RWPE2 (cell line): ENCODE data around the gene SEMA4C.

Experiments
- ATAC-seq: fragments of 200-7000 bp; cut with Tn5 transposase; 3 replicates; pipeline ENCODE4 v1.9.1; 2021; ENCODE audit warnings: low read depth
- DNase-seq: peaks from one replicate; pipeline ENCODE4 v3.0.0-alpha.2; 2020; ENCODE audit warnings: low spot score
- H3K27ac ChIP-seq: fragments of 450-650 bp; 2 replicates; pipeline ENCODE4 v1.5.1; 2017; ENCODE audit warnings: mild to moderate bottlenecking; ENCODE audit not compliant: poor library complexity, severe bottlenecking
- H3K27me3 ChIP-seq: fragments of 250-450 bp; sonication (Bioruptor Pico); 2 replicates; pipeline ENCODE4 v1.5.1; 2021; ENCODE audit warnings: mild to moderate bottlenecking, moderate library complexity; ENCODE audit not compliant: insufficient read depth, poor library complexity, severe bottlenecking
- H3K36me3 ChIP-seq: fragments of 250-450 bp; sonication (Bioruptor Pico); 2 replicates; pipeline ENCODE4 v1.5.1; 2020; ENCODE audit warnings: low read depth, mild to moderate bottlenecking, moderate library complexity
- H3K4me1 ChIP-seq: fragments of 250-450 bp; sonication (Bioruptor Pico); 2 replicates; pipeline ENCODE4 v1.5.1; 2021; ENCODE audit warnings: mild to moderate bottlenecking, moderate library complexity; ENCODE audit not compliant: insufficient read depth, poor library complexity, severe bottlenecking
- H3K4me3 ChIP-seq: fragments of 250-450 bp; sonication (Bioruptor Pico); 2 replicates; pipeline ENCODE4 v1.5.1; 2021; ENCODE audit warnings: mild to moderate bottlenecking, moderate library complexity; ENCODE audit not compliant: severe bottlenecking
- H3K9me3 ChIP-seq: fragments of 250-450 bp; sonication (Bioruptor Pico); 2 replicates; pipeline ENCODE4 v1.5.1; 2021; ENCODE audit warnings: mild to moderate bottlenecking, moderate library complexity; ENCODE audit not compliant: severe bottlenecking
- TF ChIP-seq, protein P1 (sequence below): fragments of 450-650 bp; IDR thresholded peaks from one replicate; pipeline ENCODE4 v1.5.1; 2017; ENCODE audit warnings: mild to moderate bottlenecking, moderate library complexity; ENCODE audit not compliant: poor library complexity, severe bottlenecking

SEMA4C gene

DNA sequence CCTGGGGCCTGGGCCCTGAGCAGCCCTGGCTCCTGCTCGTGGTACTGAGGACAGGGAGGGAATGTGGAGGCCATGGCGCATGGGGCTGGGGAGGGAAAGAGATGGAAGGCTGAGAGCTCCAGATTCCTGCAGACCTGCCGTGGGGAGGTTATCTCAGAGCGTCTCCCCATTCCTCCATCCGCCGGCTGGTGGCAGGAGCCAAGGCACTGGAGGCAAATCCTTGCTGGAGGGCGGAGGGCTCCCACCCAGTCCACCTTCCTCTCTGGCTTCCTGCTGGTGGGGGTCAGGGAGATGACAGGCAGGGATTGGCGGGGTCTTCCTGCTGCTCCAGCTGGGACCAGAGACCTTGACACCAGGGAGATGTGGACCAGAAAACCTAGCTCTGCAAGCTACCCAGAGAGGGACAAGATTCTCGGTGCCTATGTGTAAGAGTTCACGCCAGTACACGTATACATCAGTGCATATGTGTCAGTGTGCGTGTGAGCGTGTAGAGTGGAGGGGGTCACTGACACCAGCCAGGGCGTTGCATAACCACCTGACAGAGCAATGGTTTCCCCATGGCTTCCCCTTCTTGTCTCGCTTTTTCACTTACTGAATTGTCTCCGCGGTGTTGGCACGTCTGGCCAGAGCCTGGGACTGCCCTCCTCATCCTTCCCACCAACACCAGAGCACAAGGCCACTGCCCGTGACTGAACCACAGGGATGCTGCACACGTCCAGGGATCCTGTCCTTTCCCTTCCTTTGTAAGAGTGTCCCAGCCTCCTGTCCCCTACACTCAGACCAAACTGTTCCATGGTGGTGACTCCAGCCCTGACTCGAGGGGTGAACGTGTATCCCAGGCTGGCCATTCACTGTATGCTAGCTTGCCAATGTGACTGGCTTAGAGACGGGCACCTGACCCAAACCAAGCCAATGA is 15.8 kb upstream of the SEMA4C start:
- Histone ChIP-seq H3K4me1 (peaks cover 50% of the 10 kb centered on the region), H3K27ac (no peak overlapping the region), H3K9me3 (no peaks in the 10 kb centered on the region), H3K36me3 (no peaks in the 10 kb centered on the region), H3K27me3 (no peaks in the 10 kb centered on the region), H3K4me3 (no peak overlapping the region)
- ATAC-seq (no peak), DNase-seq (no peak)
- TF ChIP-seq, protein P1, sequence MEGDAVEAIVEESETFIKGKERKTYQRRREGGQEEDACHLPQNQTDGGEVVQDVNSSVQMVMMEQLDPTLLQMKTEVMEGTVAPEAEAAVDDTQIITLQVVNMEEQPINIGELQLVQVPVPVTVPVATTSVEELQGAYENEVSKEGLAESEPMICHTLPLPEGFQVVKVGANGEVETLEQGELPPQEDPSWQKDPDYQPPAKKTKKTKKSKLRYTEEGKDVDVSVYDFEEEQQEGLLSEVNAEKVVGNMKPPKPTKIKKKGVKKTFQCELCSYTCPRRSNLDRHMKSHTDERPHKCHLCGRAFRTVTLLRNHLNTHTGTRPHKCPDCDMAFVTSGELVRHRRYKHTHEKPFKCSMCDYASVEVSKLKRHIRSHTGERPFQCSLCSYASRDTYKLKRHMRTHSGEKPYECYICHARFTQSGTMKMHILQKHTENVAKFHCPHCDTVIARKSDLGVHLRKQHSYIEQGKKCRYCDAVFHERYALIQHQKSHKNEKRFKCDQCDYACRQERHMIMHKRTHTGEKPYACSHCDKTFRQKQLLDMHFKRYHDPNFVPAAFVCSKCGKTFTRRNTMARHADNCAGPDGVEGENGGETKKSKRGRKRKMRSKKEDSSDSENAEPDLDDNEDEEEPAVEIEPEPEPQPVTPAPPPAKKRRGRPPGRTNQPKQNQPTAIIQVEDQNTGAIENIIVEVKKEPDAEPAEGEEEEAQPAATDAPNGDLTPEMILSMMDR: no peak

DNA sequence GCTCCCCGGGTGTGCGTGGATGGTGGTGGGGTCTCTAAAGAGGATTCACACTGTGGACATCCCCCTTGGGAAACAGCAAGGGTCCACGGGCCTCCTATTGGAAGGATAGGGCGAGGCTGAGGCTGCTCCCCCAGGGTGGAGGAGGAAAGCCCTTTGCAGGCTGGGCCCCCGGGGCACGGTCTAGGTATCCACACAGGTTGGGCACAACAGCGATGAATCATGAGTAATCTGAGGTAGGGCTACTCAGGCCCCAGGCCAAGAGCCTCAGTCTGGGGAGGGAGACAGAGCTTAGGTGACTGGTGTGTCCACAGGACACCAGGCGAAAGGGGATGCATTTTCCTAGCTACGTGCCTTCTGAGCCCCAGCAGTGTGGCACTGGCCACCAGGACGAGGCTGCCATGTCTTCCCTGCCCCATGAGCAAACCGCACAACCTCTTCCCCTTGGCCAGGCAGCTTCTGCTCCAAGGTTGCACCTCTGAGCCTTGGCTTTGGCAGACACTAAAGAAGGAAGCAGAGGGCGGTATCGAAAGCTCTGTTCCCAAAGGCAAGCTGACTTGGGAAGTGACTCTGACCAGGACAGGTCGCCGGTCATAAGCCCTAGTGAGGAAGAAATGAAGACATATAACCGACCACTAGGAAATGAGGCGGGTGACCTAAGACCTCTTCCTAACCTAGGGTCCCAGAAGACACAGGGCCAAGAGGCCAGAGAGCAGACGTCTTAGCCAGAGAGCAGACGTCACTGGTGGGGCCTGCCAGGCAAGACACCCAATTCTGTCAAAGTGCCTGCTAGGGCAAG is 14.6 kb upstream of the SEMA4C start:
- Histone ChIP-seq H3K27ac (no peak overlapping the region), H3K27me3 (no peaks in the 10 kb centered on the region), H3K9me3 (no peaks in the 10 kb centered on the region), H3K4me1 (peaks cover 50% of the 10 kb centered on the region), H3K4me3 (no peak overlapping the region), H3K36me3 (no peaks in the 10 kb centered on the region)
- TF ChIP-seq, protein P1: no peak
- ATAC-seq: peak; percentile 78
- no peak for DNase-seq

DNA sequence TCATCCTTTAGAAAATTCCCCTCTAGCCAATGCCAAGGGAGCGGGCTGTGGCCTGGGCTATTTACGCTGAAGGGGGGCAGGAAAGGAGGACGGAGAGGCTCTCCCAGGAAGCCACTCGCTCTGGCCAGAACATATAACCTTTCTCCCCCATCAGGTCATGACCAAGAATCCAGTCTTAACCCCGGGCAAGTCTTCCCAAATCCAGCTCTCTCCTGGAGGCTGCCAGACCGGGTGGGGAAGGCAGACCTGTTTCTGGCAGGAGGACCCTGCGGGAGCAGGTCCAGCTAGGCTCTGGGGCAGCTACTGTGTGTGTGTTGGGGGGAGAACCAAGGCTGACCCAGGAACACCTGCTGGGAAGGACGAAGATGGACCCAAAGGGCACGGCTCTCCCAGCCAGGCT is 13.4 kb upstream of the SEMA4C start:
- H3K9me3 ChIP-seq: no peaks in the 10 kb centered on the region
- DNase-seq: no peak
- TF ChIP-seq, protein P1: no peak
- H3K27ac ChIP-seq: no peak overlapping the region
- H3K4me3 ChIP-seq: no peak overlapping the region
- no peaks in the 10 kb centered on the region for H3K27me3 ChIP-seq
- H3K36me3 ChIP-seq: no peaks in the 10 kb centered on the region
- peaks cover 45% of the 10 kb centered on the region for H3K4me1 ChIP-seq
- ATAC-seq: no peak

DNA sequence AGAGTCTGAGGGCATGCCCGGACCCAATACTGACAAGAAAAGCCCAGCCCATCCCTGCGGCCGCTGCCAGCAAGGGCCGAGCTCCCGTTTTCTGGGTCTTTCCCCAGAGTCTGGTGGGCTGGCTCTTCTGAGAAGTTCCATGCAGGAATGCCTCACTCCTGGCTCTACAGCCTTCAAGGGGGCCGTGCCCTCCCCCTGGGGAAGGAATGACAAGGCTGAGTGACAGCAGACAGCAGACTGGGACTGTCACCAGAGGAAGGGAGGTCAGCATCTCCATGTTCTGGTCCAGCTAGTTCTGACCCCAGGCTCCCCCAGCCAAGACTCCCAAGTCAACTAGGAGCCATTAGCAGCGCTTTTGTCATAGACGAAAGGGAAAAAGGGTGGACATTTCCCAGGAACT is 13.0 kb upstream of the SEMA4C start:
- no peaks in the 10 kb centered on the region for H3K9me3 ChIP-seq
- TF ChIP-seq, protein P1: no peak
- ATAC-seq: no peak
- peaks cover 41% of the 10 kb centered on the region for H3K4me1 ChIP-seq
- H3K4me3 ChIP-seq: no peak overlapping the region
- DNase-seq: no peak
- H3K27ac ChIP-seq: no peak overlapping the region
- no peaks in the 10 kb centered on the region for H3K27me3 ChIP-seq
- H3K36me3 ChIP-seq: no peaks in the 10 kb centered on the region
